Gastrocnemius medialis (tissue), 4 donors: ENCODE results near the gene EFEMP2. TPM values are rescaled to one million over a fixed set of nuclear protein-coding genes. Genes with fewer than 3 reads are reported as not detected.

Experiments
- ATAC-seq, 2 donors: fragments of 150-250 bp; one replicate each; pipeline ENCODE4 v1.9.1; 2016
- DNase-seq, 2 donors: peaks; one replicate each; pipeline ENCODE4 v3.0.0-alpha.2; 2019
- H3K27ac ChIP-seq, 4 donors: fragments of 200-600 bp; sonication (generic); 1 replicate in 1 of 4; 2 replicates in 3 of 4; pipeline ENCODE4 v1.5.1; 2016 to 2018; ENCODE audit warnings: mild to moderate bottlenecking in 2 of 4, moderate library complexity in 1 of 4
- H3K27me3 ChIP-seq, 3 donors: fragments of 200-600 bp; sonication (generic) in 2 of 3; 1 replicate in 1 of 3; 2 replicates in 2 of 3; pipeline versions ENCODE4 v1.5.1 to v1.6.0; 2016 to 2019; ENCODE audit warnings: mild to moderate bottlenecking in 1 of 3, moderate library complexity in 1 of 3
- H3K36me3 ChIP-seq, 2 donors: fragments of 200-600 bp; sonication (generic) in 1 of 2; one replicate each; pipeline ENCODE4 v1.5.1; 2017 to 2018
- H3K4me1 ChIP-seq, 2 donors: fragments of 200-600 bp; sonication (generic) in 1 of 2; one replicate each; pipeline ENCODE4 v1.5.1; 2016 to 2017; ENCODE audit warnings: mild to moderate bottlenecking in 2 of 2
- H3K4me3 ChIP-seq, 4 donors: fragments of 200-600 bp; sonication (generic) in 3 of 4; 1 replicate in 1 of 4; 2 replicates in 3 of 4; pipeline ENCODE4 v1.5.1; 2016 to 2019; ENCODE audit warnings: mild to moderate bottlenecking in 2 of 4
- H3K9me3 ChIP-seq, 3 donors: fragments of 200-600 bp; sonication (generic) in 2 of 3; 1 replicate in 1 of 3; 2 replicates in 2 of 3; pipeline ENCODE4 v1.5.1; 2016 to 2019
- CTCF ChIP-seq, 5 experiments: fragments of 450-650 bp in 3 of 5; fragments of 200-600 bp in 2 of 5; sonication (generic) in 2 of 5; IDR thresholded peaks in 4 of 5; conservative IDR thresholded peaks in 1 of 5; 1 replicate in 4 of 5; 2 replicates in 1 of 5; pipeline ENCODE4 v1.5.1; 2016 to 2019; ENCODE audit warnings: antibody characterized with exemption in 5 of 5, mild to moderate bottlenecking in 3 of 5, moderate library complexity in 3 of 5
- POLR2A ChIP-seq, 2 donors: fragments of 450-650 bp; IDR thresholded peaks; one replicate each; pipeline ENCODE4 v1.6.1; 2017; ENCODE audit warnings: antibody characterized with exemption in 2 of 2, mild to moderate bottlenecking in 2 of 2, moderate library complexity in 2 of 2
- in situ Hi-C, 4 donors: fragments of 200-750 bp; cut with MboI; loops; one replicate each; pipeline versions ENCODE4 v1.15.0 to v1.8.0; 2017; ENCODE audit warnings: low sequenced_read_pairs in 4 of 4
- intact Hi-C: fragments of 100-400 bp; cut with DNase I; formaldehyde crosslinking; loops from one replicate; pipeline ENCODE4 v1.15.1; 2023; ENCODE audit warnings: low total_unique reads
- total RNA-seq, 4 donors: library from RNA; depleted of rRNA; stranded (reverse); fragments of >200 nt; gene quantifications; one replicate each; pipeline versions ENCODE4 v1.1.0 to v1.2.3, GENCODE V29; 2016

The EFEMP2 gene
- total RNA-seq, 4 donors from 2014 or later, result 20.6 to 24.1 (median 22.9) TPM

- no peak for DNase-seq
- peaks cover 0 to 19% of the 10 kb centered on the region in 2 donors for H3K4me1 ChIP-seq
- H3K27me3 ChIP-seq, result no peaks in the 10 kb centered on the region
These were observed 620 bp downstream of the EFEMP2 start for GRCh38 chr11:65871811-65872548.

GRCh38 chr11:65870706-65871681 is 1.6 kb downstream of the EFEMP2 start:
- DNase-seq, result no peak
- intact Hi-C loops, result no loop called here
- peaks cover 0 to 11% of the 10 kb centered on the region in 2 donors for H3K36me3 ChIP-seq

More at GRCh38 chr11:65871811-65872548, 620 bp downstream of the EFEMP2 start:
- Histone ChIP-seq H3K9me3 (no peaks in the 10 kb centered on the region), H3K36me3 (peaks cover 0 to 1% of the 10 kb centered on the region in 2 donors), H3K4me3 (peak overlapping the region; percentile 54 to 63 (median 60)), H3K27ac (peak overlapping the region; percentile 80 to 87 (median 82))
- peak in 1 of 5 experiments; percentile 8 for TF ChIP-seq CTCF (IDR thresholded peaks at IDR 0.05 in 4 of 5, conservative IDR thresholded peaks at IDR 0.05 in 1 of 5)
- no peak for TF ChIP-seq POLR2A (IDR thresholded peaks at IDR 0.05)
- intact Hi-C loops (no loop called here), in situ Hi-C loops (no loop called here)
- ATAC-seq, result peak; percentile 5 to 18

GRCh38 chr11:65870307-65870658 is 2.3 kb downstream of the EFEMP2 start:
- H3K4me3 ChIP-seq, result no peak overlapping the region
- in situ Hi-C loops (no loop called here), intact Hi-C loops (no loop called here)
- H3K9me3 ChIP-seq, result no peaks in the 10 kb centered on the region
- H3K27ac ChIP-seq, result peak overlapping the region in 1 of 4 donors; percentile 83
- ATAC-seq, result no peak
- peaks cover 0 to 19% of the 10 kb centered on the region in 2 donors for H3K4me1 ChIP-seq
- TF ChIP-seq CTCF (IDR thresholded peaks at IDR 0.05 in 4 of 5, conservative IDR thresholded peaks at IDR 0.05 in 1 of 5) (no peak), POLR2A (IDR thresholded peaks at IDR 0.05) (no peak)
- DNase-seq, result no peak
- peaks cover 0 to 18% of the 10 kb centered on the region in 2 donors for H3K36me3 ChIP-seq
- no peaks in the 10 kb centered on the region for H3K27me3 ChIP-seq

More at GRCh38 chr11:65870706-65871681, 1.6 kb downstream of the EFEMP2 start:
- Histone ChIP-seq H3K4me3 (no peak overlapping the region), H3K27ac (peak overlapping the region; percentile 80 to 87 (median 82)), H3K27me3 (no peaks in the 10 kb centered on the region), H3K9me3 (no peaks in the 10 kb centered on the region), H3K4me1 (peaks cover 0 to 19% of the 10 kb centered on the region in 2 donors)
- in situ Hi-C loops, result no loop called here
- ATAC-seq, result no peak
- TF ChIP-seq POLR2A (IDR thresholded peaks at IDR 0.05) (no peak), CTCF (IDR thresholded peaks at IDR 0.05 in 4 of 5, conservative IDR thresholded peaks at IDR 0.05 in 1 of 5) (no peak)

DNA sequence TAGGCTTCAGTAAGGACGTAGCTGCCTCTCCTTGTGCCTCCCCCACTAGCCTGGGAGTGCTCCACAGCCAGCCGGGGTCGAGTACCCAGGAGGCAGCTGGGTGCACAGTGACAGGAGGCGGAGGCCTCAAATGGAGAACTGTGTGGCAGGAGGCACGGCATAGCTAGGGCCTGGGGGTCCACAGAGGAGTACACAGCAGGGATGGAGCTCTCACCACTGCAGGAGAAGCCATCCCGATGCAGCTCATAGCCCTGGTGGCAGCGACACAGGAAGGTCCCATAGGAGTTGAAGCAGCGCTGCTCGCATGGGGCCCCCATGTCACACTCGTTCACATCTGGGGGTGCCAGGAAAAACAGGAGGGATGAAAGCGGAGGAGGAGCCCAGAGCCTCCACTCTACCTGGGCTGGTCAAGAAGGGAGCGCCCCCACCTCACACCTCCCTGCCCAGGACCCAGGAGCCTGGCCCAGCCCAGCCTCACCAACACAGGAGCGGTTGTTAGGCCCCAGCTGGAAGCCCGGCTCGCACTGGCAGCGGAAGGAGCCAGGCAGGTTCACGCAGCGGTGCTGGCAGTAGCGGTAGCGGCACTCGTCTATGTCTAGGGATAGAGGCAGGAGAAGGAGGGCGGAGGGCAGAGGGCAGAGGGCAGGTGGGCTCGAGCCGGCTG is 2.8 kb downstream of the EFEMP2 start:
- H3K4me1 ChIP-seq, result peaks cover 0 to 19% of the 10 kb centered on the region in 2 donors
- no peaks in the 10 kb centered on the region for H3K27me3 ChIP-seq
- intact Hi-C loops (no loop called here), in situ Hi-C loops (no loop called here)
- TF ChIP-seq CTCF (IDR thresholded peaks at IDR 0.05 in 4 of 5, conservative IDR thresholded peaks at IDR 0.05 in 1 of 5), result no peak
- TF ChIP-seq POLR2A (IDR thresholded peaks at IDR 0.05), result no peak
- H3K27ac ChIP-seq, result peak overlapping the region in 1 of 4 donors; percentile 83
- H3K4me3 ChIP-seq, result no peak overlapping the region
- no peak for ATAC-seq
- no peak for DNase-seq
- H3K36me3 ChIP-seq, result peaks cover 0 to 23% of the 10 kb centered on the region in 2 donors
- no peaks in the 10 kb centered on the region for H3K9me3 ChIP-seq
